GM12892 (cell line): ENCODE results near the gene MAVS.

ENCODE experiments used
- POLR2A ChIP-seq: IDR thresholded peaks from 2 replicates; pipeline ENCODE4 v1.6.1; 2011; ENCODE audit warnings: low read depth, low read length, control low read depth
- POLR2AphosphoS5 ChIP-seq: IDR thresholded peaks from 2 replicates; pipeline ENCODE4 v1.6.1; 2011; ENCODE audit warnings: low read depth, low read length, control low read depth
- TAF1 ChIP-seq: IDR thresholded peaks from 2 replicates; pipeline ENCODE4 v1.6.1; 2011; ENCODE audit warnings: low read depth, mild to moderate bottlenecking, control low read depth, low read length, borderline replicate concordance

DNA sequence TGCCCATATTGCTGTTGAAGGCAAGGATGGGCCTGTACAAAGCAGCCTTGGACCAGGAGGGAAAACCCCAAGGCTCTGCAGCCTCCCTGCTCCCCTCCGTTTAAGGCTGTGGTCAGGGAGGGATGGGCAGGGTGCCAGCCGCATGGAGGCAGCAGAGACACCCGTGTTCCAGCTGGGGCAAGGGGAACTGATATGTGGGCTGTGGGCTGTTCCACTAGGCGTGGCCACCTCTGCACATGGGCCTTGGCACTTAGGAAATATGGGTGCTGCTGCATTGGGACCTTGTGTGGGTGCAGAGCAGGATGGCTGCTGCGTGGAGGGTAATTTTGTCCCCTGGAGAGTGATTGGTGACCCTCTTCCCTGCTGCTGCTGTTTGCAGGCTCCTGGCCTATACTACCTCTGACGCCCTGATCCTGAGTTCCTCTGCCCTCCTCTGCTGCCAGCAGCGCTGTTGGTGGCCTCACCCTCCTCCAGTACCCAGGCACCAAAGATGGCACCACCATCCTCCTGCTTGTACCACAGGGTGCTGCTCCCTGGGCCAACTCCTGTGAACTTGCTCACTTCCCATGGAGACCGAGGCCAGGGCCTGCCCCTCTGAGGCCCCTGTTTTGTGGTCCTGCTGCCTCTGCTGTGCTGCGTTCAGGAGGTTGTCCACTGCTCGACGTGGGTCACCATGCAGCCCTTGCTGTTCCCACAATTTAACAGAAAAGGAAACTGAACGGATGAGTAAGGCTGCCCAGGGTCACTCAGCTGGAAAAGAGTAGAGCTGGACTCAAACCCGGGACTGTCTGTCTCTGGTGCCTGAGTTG lies 77.9 kb downstream of the MAVS start:
- peak; percentile 69 for TF ChIP-seq POLR2A
- TF ChIP-seq POLR2AphosphoS5: peak; percentile 85; the same call in 1 of the 2 replicates
- TF ChIP-seq TAF1: no peak
